A673 (cell line): ENCODE measurements around the gene FMN2.

Experiments used
- CTCF ChIP-seq: fragments of 300-800, 200-600 bp; sonication (generic); conservative IDR thresholded peaks from 2 replicates; pipeline ENCODE4 v1.5.1; 2017; ENCODE audit warnings: low read depth, mild to moderate bottlenecking, antibody characterized with exemption, low read length, moderate library complexity, mixed read lengths
- EZH2 ChIP-seq: fragments of 200-600 bp; sonication (generic); IDR thresholded peaks from 2 replicates; pipeline ENCODE4 v1.6.1; 2017; ENCODE audit warnings: borderline replicate concordance, low read depth, mild to moderate bottlenecking, mixed read lengths, antibody characterized with exemption, low read length; ENCODE audit not compliant: poor library complexity, severe bottlenecking

- TF ChIP-seq CTCF (no peak), EZH2 (no peak)
Measured at GRCh38 chr1:240212556-240212955, 120.9 kb downstream of the FMN2 start.
